GM21390 (cell line): ENCODE measurements around the gene PARP8.
"Not testable (repeated sequence)": the region's sequence is repeated elsewhere in the genome, so short reads cannot be mapped to it uniquely, and the experiment has no call there.

ENCODE experiments used
- ATAC-seq: cut with Tn5 transposase; IDR thresholded peaks from one replicate; pipeline ENCODE4 v1.9.1; 2021; ENCODE audit not compliant: unreplicated experiment

The PARP8 gene, protein sequence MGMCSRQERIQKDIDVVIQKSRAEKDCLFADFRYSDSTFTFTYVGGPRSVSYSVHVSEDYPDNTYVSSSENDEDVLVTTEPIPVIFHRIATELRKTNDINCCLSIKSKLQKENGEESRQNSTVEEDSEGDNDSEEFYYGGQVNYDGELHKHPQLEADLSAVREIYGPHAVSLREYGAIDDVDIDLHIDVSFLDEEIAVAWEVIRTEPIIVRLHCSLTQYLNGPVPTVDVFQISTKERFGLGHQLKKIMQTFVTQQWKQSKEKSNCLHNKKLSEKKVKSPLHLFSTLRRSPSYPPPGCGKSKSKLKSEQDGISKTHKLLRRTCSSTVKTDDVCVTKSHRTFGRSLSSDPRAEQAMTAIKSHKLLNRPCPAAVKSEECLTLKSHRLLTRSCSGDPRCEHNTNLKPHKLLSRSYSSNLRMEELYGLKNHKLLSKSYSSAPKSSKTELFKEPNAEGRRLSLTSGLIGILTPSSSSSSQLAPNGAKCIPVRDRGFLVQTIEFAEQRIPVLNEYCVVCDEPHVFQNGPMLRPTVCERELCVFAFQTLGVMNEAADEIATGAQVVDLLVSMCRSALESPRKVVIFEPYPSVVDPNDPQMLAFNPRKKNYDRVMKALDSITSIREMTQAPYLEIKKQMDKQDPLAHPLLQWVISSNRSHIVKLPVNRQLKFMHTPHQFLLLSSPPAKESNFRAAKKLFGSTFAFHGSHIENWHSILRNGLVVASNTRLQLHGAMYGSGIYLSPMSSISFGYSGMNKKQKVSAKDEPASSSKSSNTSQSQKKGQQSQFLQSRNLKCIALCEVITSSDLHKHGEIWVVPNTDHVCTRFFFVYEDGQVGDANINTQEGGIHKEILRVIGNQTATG

GRCh38 chr5:50666261-50667022 is at the start of gene PARP8:
TSS of gene PARP8 (plus strand) at chr5:50666637. CDS start at chr5:50667096, 459 bp downstream.
- ATAC-seq, result no peak

- ATAC-seq, result no peak
These were observed 42.8 kb upstream of the PARP8 start for GRCh38 chr5:50623666-50624065.

GRCh38 chr5:50634866-50635265 is 31.6 kb upstream of the PARP8 start:
- not testable (repeated sequence) for ATAC-seq

- ATAC-seq, result not testable (repeated sequence)
These were observed 28.9 kb upstream of the PARP8 start for GRCh38 chr5:50637576-50637975.

- no peak for ATAC-seq
These were observed 19.8 kb upstream of the PARP8 start for GRCh38 chr5:50646591-50646990.

- ATAC-seq, result no peak
These were observed 18.7 kb upstream of the PARP8 start for GRCh38 chr5:50647726-50648125.

GRCh38 chr5:50653946-50654345 is 12.5 kb upstream of the PARP8 start:
- ATAC-seq, result peak; percentile 99

DNA sequence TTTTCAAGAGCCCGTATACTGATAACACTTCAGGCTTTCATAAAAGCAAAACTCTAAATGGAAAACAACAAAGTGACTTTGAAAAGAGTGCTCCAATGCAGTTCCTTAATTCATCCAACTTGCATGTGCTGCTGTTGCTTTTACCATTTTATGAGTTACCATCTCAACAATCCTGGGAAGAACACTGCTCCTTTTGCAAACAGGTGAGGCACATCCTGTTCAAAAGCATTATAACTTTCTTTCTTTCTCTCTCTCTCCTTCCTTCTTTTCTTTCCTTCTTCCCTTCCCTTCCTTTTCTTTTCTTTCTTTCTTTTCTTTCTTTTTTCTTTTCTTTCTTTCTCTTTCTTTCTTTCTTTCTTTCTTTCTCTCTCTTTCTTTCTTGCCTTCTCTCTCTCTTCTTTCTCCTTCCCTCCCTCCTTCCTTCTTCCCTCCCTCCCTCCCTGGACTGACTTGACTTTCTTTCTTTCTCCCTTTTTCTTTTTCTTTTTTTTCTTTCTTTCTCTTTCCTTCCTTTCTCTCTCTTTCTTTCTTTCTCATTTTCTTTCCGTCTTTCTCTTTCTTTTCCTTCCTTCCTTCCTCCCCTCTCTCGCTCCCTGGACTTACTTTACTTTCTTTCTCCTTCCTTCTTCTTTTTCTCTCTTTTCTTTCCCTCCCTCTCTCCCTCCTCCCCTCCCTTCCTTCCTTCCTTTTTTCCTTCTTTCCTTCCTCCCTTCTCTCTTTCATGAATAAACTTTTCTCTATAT is 11.2 kb upstream of the PARP8 start:
- no peak for ATAC-seq

GRCh38 chr5:50655810-50656205 is 10.6 kb upstream of the PARP8 start:
- ATAC-seq, result no peak

GRCh38 chr5:50657044-50657443 is 9.4 kb upstream of the PARP8 start:
- ATAC-seq, result no peak

DNA sequence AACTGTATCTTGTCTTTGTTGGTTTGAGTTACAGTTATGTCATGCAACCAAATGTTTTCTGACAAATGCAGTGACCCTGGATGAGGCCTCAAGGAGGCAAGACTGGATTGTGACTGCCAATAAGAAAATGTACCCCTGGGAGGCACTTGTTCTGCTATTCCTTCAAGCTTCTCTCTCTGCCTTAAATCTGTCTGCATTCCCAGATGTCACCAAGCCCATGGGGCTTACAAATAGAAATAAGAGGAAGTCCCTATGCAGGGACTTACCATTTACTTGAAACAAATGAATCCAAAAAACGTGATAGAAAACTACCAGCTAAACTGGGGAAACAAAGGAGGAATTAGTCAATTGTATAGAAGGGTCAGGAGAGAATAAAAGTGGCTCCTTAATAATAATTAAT is 8.2 kb upstream of the PARP8 start:
- no peak for ATAC-seq

DNA sequence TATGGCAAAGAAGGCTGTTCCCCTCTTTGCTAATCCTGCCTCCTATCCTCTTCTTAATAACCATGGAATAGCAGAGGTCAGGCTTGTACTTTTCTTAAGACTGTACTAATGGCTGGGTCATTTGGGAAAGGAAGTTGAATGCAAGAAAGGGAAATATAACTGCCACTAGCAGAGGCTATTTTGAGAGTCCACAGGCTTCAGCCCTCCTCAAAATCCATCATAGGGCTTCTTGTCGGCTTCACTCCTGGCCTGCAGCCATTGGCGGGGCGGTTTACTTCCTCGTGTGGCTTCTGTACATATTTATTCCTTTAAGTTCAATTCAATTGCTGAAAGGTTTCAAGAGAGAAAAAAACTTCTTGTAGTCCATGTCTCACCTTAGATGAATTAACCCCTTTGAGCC is 2.8 kb upstream of the PARP8 start:
- no peak for ATAC-seq

- no peak for ATAC-seq
These were observed 1.3 kb upstream of the PARP8 start for GRCh38 chr5:50665091-50665490.

- not testable (repeated sequence) for ATAC-seq
These were observed 655 bp upstream of the PARP8 start for GRCh38 chr5:50665761-50666202.

DNA sequence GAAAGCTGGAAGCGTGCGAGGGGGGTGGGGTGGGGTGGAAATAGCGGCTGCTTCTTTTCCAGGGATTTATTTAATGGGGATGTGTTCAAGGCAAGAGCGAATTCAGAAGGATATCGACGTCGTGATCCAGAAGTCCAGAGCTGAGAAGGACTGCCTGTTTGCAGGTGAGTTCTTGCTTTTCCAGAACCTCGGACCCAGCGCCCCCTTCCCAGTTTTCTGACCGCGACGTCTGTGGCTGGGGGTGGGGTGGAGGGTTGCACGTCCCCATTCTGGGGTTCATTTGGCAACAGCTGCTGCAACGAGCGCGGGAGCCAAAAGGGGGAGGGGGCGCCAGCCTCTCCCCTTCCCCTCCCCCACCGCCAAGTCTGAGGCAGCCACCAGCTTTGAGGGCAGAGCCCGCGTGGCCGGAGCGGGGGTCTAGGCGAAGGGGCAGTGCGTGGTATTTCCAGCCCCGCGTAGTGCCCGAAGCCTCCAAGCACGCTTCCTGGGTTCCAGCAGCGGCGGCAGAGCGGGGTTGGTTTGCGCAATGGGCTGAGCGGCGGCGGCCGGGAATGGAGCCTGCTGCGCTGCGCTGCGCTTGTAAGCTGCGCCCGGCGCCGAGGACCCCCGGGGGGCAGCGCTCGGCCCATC is 701 bp downstream of the PARP8 start:
- ATAC-seq, result peak; percentile 47

GRCh38 chr5:50667653-50668595 is 1.5 kb downstream of the PARP8 start:
- peak; percentile 75 for ATAC-seq

DNA sequence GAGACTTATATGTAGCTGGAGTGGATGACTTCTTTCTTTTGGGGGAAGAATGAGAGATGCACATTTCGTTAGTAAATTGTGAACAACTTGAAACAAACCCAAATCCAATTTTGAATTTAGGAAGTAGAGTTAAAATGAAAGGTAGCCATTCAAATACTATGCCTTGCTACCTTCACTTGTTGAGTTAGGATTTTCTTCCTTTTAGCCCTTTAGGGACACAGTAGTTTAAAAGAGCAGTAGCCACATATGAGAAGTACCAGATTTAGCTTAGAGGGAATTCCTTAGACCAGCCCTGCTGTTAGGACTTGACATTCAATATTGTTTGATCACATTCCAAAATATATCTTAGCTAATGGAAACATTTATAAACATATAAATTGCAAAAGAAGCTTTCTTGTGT is 2.2 kb downstream of the PARP8 start:
- ATAC-seq, result not testable (repeated sequence)

DNA sequence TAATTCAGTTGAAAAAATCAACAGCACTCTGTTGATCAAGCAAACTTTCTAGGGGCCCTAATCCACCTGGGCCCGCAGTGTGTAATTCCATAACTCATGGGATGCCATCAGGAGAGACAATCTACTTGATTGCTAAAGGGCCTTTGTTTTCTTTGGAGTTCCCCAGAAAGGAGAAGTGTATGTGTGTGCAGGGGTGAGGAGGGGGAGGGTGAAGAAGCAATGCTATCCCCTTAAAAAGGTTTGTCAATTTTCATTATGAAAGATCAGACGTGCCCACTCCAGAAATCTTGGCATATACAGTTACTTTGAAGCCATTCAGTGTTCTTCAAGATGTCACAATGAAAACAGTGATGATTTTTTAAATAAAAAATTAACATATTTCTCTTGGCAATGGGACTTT is 6.2 kb downstream of the PARP8 start:
- ATAC-seq, result no peak

GRCh38 chr5:50673444-50673843 is 7.0 kb downstream of the PARP8 start:
- ATAC-seq, result not testable (repeated sequence)
